Non-pigmented ciliary epithelial cell (primary cell): ENCODE measurements around the gene TRUB1.

Experiments used
- DNase-seq: peaks from one replicate; pipeline ENCODE4 v3.0.0-alpha.2; 2010; ENCODE audit warnings: low read depth

TRUB1 gene

DNA sequence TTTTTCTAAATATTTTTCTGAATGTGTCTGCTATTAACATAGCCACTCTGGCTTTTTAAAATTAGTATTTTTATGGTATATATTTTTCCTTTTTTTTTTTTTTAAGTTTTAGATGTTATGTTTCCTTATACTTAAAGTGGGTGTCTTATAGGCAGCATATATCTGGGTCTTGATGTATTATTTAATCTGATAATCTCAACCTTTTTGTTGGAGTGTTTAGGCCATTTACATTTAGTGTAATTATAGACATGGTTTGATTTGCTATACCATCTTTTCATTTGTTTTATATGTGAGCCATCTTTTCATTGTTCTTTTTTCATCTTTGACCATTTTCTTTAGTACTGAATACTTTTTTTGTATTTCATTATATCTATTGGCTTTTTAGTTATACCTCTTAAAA is 45.0 kb downstream of the TRUB1 start:
- DNase-seq, result no peak

DNA sequence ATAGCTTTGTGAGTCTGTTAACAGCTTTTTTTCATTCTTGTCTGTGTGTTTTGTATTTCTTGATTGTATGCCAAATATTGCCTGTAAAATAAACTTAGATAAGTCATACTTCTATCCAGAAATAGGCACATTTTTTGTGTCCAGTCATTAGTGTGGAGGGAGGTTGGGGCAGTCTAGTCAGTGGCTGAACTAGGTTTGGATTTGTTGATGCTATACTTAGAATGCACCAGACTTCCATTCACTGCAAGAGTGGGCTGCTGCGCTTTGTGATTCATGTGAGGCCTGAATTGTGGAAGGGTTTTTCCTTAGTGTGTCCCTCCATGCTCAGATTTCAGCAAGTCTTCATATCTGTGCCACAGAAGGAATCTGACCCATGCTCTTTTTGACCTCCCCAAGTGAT is 50.0 kb downstream of the TRUB1 start:
- DNase-seq, result peak; percentile 87

DNA sequence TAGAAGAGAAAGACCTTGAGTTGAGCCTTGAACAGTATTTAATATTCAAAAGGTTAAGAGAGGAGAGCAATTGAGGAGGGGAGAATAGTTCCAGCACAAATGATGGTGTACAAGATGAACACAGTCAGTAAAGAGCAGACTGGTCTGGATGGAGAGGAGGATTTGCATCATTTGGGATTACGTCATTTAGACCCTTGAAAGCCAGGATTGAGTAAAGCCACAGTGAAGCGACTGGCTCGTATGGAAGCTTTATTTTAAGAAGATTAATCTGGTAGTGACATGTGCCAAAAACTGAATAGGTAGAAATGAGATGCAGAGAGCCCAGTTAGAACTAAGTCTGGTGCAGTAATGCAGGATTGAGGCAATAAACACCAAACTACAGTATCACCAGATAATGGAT is 52.6 kb downstream of the TRUB1 start:
- no peak for DNase-seq

DNA sequence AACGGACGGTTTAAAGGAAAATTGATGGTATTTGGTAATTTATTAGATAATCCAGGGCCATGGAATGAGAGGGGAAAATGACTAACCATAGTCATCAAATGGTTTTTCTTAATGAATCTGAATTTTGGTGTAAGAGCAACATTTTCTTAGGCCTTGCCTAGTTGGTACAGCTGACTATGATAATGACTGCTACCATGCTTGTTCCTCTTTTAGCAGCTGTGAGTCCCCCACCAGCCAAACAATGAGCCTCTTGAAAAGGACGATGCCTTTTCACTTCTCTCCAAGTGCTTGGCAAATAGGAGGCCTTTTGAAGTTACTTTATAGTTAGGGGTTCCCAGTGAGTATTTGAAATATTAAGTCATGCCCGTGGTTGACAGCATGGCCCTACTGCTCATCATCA is 53.0 kb downstream of the TRUB1 start:
- no peak for DNase-seq

- no peak for DNase-seq
Measured at GRCh38 chr10:114992189-114992775, 54.3 kb downstream of the TRUB1 start.

- peak; percentile 34 for DNase-seq
Measured at GRCh38 chr10:114995468-114996247, 57.7 kb downstream of the TRUB1 start.

DNA sequence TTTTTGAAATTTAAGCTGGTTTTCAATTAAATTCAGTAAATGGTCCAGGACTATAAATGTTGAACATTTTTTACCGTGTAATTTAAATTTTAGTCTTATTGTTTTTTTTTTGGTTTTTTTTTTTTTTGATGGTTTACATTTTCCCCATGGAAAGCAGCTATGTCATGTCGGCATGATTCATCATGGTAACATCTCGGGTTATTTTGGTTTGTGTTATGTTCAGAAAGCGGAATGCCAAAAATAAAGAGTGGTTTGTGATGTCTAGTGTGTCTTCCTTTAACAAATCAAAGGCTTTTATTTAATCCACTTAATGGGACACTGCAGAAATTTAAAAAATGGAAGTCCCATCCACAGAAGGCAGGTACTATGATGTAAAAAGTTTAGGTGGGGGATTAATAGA is 58.5 kb downstream of the TRUB1 start:
- peak; percentile 62 for DNase-seq

DNA sequence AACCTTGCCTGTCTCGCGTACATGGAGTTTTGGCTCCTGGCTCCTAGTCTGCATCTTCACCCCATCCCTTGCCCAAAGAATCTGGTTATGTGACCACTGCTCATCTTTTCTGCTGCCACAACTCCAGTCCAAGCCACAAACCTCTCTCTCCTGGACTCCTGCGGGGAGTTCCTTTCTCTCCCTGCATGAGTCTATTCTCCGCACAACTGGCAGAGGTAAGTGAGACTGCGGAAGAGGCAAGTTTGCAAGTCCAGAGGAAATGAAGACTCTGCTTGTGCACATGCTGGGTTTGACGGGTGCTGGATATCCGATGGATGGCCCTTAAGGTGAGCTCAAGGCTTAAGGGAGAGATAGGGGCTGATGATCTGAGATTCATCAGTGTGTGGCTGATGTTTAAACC is 61.0 kb downstream of the TRUB1 start:
- no peak for DNase-seq

- no peak for DNase-seq
Measured at GRCh38 chr10:115001506-115002381, 63.7 kb downstream of the TRUB1 start.

GRCh38 chr10:115003396-115003795 is 65.4 kb downstream of the TRUB1 start:
- DNase-seq, result no peak

GRCh38 chr10:115004236-115004862 is 66.4 kb downstream of the TRUB1 start:
- no peak for DNase-seq

- no peak for DNase-seq
Measured at GRCh38 chr10:115005771-115006170, 67.8 kb downstream of the TRUB1 start.

DNA sequence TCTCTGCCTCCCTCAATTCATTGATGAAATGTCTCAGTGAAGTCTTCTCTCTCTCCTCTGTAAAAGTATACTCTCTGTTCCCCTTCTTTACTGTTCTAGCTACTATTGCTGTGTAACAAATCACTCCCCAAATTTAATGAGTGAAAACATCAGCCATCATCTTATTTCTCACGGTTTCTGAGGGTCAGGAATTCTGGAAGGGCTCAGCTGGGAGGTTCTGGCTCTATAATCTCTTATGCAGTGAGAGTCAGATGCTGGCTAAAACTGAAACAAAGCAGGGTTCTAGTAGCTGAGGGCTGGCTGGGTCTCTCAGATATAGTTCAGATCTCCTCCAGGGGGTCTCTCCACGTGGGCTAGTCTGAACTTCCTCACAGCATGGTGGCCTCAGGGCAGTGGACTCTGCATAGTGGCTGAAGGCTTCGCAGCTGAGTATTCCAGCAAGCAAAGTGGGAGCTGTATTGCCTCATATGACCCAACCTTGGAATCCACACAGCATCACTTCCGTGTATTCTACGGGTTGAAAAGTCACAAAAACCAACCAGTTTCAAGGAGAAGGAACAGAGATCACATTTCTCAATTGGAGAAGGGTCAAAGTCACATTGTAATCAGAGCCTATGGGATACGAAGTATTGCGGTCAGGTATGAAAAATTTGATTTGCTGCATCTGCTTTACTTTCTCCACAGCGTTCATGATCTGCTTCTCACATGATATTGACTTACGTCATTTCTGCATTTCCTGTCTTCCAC is 80.4 kb downstream of the TRUB1 start:
- DNase-seq, result no peak

GRCh38 chr10:115020449-115020848 is 82.5 kb downstream of the TRUB1 start:
- no peak for DNase-seq

DNA sequence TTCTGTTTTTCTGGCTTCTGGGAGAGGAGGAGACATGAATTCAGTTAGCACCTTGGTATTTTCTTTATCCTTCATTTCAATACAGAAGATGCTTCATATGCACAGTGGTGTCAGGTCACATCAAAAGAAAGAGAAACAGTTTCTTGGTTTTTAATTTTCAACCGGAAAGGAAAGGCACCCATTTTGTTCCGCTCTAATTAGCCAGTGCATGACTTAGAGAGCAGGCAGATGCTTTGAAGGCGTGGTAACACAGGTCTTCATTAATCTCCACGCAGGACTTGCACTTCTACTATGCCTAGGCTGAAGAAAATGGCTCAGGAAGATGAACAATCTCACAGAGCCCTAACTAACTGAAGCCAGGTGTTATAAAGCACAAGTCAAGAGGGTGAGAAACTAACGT is 84.7 kb downstream of the TRUB1 start:
- DNase-seq, result no peak

GRCh38 chr10:115023715-115024114 is 85.7 kb downstream of the TRUB1 start:
- DNase-seq, result no peak

DNA sequence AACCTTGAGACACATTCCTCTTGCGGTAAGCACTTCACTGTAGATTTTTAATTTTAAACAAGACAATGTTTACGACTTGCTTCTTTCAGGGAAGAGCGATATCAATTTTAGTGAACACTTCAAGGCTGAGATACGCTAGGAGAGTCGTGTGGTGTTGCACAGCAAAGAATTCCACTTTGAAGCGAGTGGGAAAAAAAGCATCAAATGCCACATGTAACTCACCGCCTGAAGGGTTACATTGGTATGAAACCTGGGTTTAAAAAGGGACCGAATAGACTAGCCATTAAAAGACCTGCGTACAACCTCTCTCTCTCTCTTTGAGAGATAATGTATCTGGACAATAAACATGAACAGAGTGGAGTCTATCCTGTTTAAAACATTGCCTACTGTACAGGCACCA is 86.4 kb downstream of the TRUB1 start:
- DNase-seq, result no peak

DNA sequence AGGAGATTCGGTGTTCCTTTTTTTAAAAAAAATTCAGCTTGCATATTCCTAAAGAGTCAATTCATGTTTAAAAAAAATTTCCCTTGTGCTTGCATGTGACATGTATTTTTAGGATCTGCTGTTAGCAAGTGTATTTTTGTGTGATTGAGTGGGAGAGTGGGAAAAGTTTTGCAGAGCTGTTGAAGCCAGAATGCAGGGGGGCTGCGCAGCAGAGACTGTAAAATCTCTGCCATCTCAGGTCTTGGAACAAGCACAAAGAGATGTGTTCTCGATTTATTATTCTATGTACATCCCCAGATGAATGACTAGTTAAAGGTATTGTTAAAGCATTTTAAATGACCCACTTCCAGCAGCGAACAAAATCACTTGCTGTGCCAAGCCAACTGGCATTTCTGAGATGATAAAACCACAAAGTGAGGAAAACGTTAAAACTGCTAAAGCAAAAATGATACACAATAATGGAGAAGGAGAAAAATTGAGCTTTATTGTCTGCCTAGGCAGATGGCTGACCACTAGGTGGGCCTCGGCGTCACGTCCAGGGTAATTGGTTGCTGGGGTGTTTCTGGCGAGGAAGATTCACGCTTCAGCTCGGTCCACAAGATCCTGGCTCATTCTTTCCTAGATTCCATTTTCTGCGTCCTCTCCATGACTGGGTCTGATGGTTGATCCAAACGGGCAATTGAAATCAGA is 88.2 kb downstream of the TRUB1 start:
- no peak for DNase-seq

- no peak for DNase-seq
Measured at GRCh38 chr10:115026746-115027140, 88.7 kb downstream of the TRUB1 start.
